ENCODE results near the gene PPP2R5C. TPM values are rescaled to one million over a fixed set of nuclear protein-coding genes. Genes with fewer than 3 reads are reported as not detected.

PPP2R5C gene
- total and polyA plus RNA-seq, 2 donors: 144 to 175 TPM

DNA sequence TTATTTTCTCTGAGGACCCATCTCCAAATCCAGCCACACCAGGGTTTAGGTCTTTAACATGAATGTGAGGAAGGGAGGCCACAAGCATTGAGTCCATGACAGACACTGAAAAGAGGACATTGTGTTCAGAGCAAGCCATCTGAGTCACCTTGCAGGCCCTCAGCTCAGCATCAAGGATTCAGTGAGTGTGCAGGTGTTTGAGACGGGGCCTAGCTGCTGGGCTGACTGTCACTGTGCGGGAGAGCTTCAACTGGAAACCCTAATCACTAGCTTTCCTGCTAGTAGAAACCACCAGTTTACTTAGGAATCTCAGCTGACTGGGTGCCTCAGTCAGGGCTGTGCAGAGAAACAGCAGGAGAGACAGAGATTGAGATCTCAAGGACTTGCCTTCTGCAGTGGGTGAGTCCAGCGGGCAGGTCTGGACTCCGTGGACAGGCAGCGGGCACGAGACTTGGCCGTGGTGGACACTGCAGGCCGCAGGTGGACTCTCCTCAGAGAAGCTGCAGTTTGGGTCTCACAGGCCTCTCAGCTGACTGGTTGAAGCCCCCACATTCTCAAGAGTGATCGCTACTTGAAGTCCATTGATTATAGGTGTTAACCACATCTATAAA, 116.8 kb downstream of the PPP2R5C start:
- Histone ChIP-seq H3K27ac (ENCODE audit: low read depth in 1 of 2, low read length in 1 of 2) (peak overlapping the region in 1 of 2 donors; percentile 83), H3K4me3 (ENCODE audit: low read length in 2 of 2) (no peak overlapping the region), H3K27me3 (ENCODE audit: control insufficient read depth in 2 of 2, insufficient read depth in 1 of 2, low read length in 1 of 2) (no peaks in the 10 kb centered on the region), H3K4me1 (ENCODE audit: control insufficient read depth in 2 of 2, insufficient read depth in 2 of 2, low read length in 2 of 2) (peaks cover 31 to 46% of the 10 kb centered on the region in 2 donors), H3K9me3 (ENCODE audit: control insufficient read depth in 2 of 2, insufficient read depth in 1 of 2, low read length in 1 of 2) (no peaks in the 10 kb centered on the region), H3K36me3 (ENCODE audit: control insufficient read depth in 2 of 2, insufficient read depth in 2 of 2, low read length in 1 of 2) (peaks cover 39 to 47% of the 10 kb centered on the region in 2 donors)
- 79% methylated on average over 9 of the region's 9 CpGs for WGBS
- peak in 3 of 9 donors; percentile 18 to 48 (median 19) for DNase-seq (ENCODE audit: low read depth in 6 of 9, low spot score in 9 of 9)

DNA sequence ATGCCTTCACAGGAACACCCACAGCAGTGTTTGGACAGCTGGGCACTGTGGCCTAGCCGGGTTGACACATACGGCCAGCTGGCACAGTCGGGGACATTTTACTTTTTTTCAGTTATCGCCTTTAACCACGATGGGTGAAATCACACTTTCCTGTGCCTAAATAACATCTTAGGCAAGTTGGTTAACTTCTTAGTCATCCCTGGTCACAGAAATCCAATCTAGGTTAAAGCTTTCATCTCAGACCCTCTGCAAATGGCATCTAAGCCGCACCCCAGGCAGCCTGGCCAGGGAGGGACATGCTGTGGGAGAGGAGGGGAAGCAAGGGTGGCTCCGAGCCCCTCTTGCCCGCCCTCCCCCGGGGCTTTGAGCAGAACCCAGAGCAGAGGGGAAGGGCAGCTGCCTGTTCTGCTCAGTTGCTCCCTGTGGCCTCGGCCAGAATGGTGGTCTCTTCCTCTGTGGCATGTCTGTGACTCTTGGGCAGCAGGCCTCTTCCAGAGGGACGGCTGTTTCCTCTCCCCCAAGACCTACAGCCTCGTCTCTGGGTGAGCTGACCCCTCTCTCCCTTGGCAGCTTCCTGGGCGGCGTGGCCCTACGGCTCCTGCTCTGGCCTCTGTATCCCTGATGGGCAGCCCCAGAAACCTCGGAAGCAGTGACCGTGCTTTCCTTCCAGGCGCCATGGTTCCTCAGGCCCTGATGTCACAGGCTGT, 117.5 kb downstream of the PPP2R5C start:
- H3K4me3 ChIP-seq (ENCODE audit: low read length in 2 of 2): no peak overlapping the region
- H3K27ac ChIP-seq (ENCODE audit: low read depth in 1 of 2, low read length in 1 of 2): peak overlapping the region in 1 of 2 donors; percentile 83
- DNase-seq (ENCODE audit: low read depth in 6 of 9, low spot score in 9 of 9): no peak
- peaks cover 46 to 54% of the 10 kb centered on the region in 2 donors for H3K36me3 ChIP-seq (ENCODE audit: control insufficient read depth in 2 of 2, insufficient read depth in 2 of 2, low read length in 1 of 2)
- no peaks in the 10 kb centered on the region for H3K9me3 ChIP-seq (ENCODE audit: control insufficient read depth in 2 of 2, insufficient read depth in 1 of 2, low read length in 1 of 2)
- no peaks in the 10 kb centered on the region for H3K27me3 ChIP-seq (ENCODE audit: control insufficient read depth in 2 of 2, insufficient read depth in 1 of 2, low read length in 1 of 2)
- peaks cover 31 to 46% of the 10 kb centered on the region in 2 donors for H3K4me1 ChIP-seq (ENCODE audit: control insufficient read depth in 2 of 2, insufficient read depth in 2 of 2, low read length in 2 of 2)
- 74% methylated on average over 18 of the region's 18 CpGs for WGBS

- peaks cover 54 to 61% of the 10 kb centered on the region in 2 donors for H3K36me3 ChIP-seq (ENCODE audit: control insufficient read depth in 2 of 2, insufficient read depth in 2 of 2, low read length in 1 of 2)
- H3K9me3 ChIP-seq (ENCODE audit: control insufficient read depth in 2 of 2, insufficient read depth in 1 of 2, low read length in 1 of 2): no peaks in the 10 kb centered on the region
- no peak overlapping the region for H3K4me3 ChIP-seq (ENCODE audit: low read length in 2 of 2)
- H3K27ac ChIP-seq (ENCODE audit: low read depth in 1 of 2, low read length in 1 of 2): peak overlapping the region in 1 of 2 donors; percentile 5
- WGBS: 98% methylated on average over 15 of the region's 15 CpGs
- H3K4me1 ChIP-seq (ENCODE audit: control insufficient read depth in 2 of 2, insufficient read depth in 2 of 2, low read length in 2 of 2): peaks cover 31 to 45% of the 10 kb centered on the region in 2 donors
- no peak for DNase-seq (ENCODE audit: low read depth in 6 of 9, low spot score in 9 of 9)
- no peaks in the 10 kb centered on the region for H3K27me3 ChIP-seq (ENCODE audit: control insufficient read depth in 2 of 2, insufficient read depth in 1 of 2, low read length in 1 of 2)
Observed at GRCh38 chr14:101879529-101880336, 118.2 kb downstream of the PPP2R5C start.

DNA sequence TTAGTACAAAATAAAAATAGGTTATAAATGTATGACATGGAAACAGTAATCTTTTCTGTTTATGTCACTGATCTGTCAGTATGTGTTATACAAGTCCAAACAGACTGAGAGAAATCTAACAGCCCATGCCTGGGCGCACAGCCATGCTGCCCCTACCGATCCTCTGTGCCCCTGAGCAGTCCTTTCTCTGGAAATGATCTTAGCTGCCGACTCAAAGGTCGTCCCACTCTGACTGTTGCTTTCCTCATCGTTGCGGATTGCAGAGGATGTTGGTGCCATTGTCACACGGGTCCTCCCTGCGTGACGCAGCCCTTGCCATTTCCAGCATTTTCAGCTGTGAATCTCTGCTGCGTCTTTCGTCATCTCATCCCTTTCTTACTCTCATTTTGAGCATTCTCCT, 119.9 kb downstream of the PPP2R5C start:
- peaks cover 6 to 8% of the 10 kb centered on the region in 2 donors for H3K9me3 ChIP-seq (ENCODE audit: control insufficient read depth in 2 of 2, insufficient read depth in 1 of 2, low read length in 1 of 2)
- 97% methylated on average over 11 of the region's 11 CpGs for WGBS
- no peaks in the 10 kb centered on the region for H3K27me3 ChIP-seq (ENCODE audit: control insufficient read depth in 2 of 2, insufficient read depth in 1 of 2, low read length in 1 of 2)
- H3K27ac ChIP-seq (ENCODE audit: low read depth in 1 of 2, low read length in 1 of 2): no peak overlapping the region
- DNase-seq (ENCODE audit: low read depth in 6 of 9, low spot score in 9 of 9): no peak
- peaks cover 65 to 74% of the 10 kb centered on the region in 2 donors for H3K36me3 ChIP-seq (ENCODE audit: control insufficient read depth in 2 of 2, insufficient read depth in 2 of 2, low read length in 1 of 2)
- no peak overlapping the region for H3K4me3 ChIP-seq (ENCODE audit: low read length in 2 of 2)
- peaks cover 20 to 32% of the 10 kb centered on the region in 2 donors for H3K4me1 ChIP-seq (ENCODE audit: control insufficient read depth in 2 of 2, insufficient read depth in 2 of 2, low read length in 2 of 2)

DNA sequence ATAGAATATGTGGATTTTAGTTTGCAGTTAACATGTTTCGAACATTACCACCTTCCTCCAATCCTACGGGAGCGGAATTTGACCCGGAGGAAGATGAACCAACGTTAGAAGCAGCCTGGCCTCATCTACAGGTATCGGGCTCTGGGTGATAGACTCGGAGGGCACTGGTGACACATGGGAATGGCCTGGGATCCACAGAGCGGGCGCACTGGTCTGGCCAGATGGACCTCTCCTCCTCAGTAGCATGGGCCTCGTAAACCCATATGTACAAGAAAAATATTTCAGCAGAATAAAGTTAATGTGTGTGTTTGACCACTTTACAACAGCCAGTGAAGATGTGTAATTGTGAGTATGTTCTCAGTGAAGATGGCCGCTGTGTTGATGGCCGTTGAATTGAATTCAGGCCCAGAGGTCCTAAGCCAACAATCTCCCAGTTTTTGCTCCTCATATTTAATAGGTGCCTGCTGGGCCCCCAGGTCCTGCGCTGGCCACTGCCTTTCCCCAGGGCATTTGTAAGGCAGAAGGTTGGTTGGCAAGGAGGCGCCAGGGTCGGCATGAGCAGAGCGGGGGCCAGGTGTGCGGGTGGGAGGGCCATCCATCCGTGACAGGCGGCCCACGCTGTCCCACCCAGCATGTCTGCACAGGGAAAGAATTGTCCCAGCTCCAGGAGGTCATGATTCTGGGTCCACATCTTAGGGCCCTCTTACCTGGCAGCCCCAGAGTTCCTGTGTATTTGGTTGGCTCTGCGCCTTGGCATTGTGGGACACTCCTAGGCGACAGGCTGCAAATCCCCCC, 120.8 kb downstream of the PPP2R5C start:
- WGBS: 98% methylated on average over 22 of the region's 22 CpGs

GRCh38 chr14:101884089-101884933, 122.8 kb downstream of the PPP2R5C start:
- Histone ChIP-seq H3K4me3 (ENCODE audit: low read length in 2 of 2) (no peak overlapping the region), H3K36me3 (ENCODE audit: control insufficient read depth in 2 of 2, insufficient read depth in 2 of 2, low read length in 1 of 2) (peaks cover 78 to 85% of the 10 kb centered on the region in 2 donors), H3K27ac (ENCODE audit: low read depth in 1 of 2, low read length in 1 of 2) (no peak overlapping the region), H3K4me1 (ENCODE audit: control insufficient read depth in 2 of 2, insufficient read depth in 2 of 2, low read length in 2 of 2) (peaks cover 0 to 4% of the 10 kb centered on the region in 2 donors), H3K9me3 (ENCODE audit: control insufficient read depth in 2 of 2, insufficient read depth in 1 of 2, low read length in 1 of 2) (peaks cover 6 to 8% of the 10 kb centered on the region in 2 donors), H3K27me3 (ENCODE audit: control insufficient read depth in 2 of 2, insufficient read depth in 1 of 2, low read length in 1 of 2) (no peaks in the 10 kb centered on the region)
- no peak for DNase-seq (ENCODE audit: low read depth in 6 of 9, low spot score in 9 of 9)
- 98% methylated on average over 17 of the region's 17 CpGs for WGBS

More for the DNA sequence above, 120.8 kb downstream of the PPP2R5C start:
- H3K4me3 ChIP-seq (ENCODE audit: low read length in 2 of 2): no peak overlapping the region
- H3K27ac ChIP-seq (ENCODE audit: low read depth in 1 of 2, low read length in 1 of 2): no peak overlapping the region
- DNase-seq (ENCODE audit: low read depth in 6 of 9, low spot score in 9 of 9): no peak
- peaks cover 6 to 8% of the 10 kb centered on the region in 2 donors for H3K9me3 ChIP-seq (ENCODE audit: control insufficient read depth in 2 of 2, insufficient read depth in 1 of 2, low read length in 1 of 2)
- peaks cover 14 to 23% of the 10 kb centered on the region in 2 donors for H3K4me1 ChIP-seq (ENCODE audit: control insufficient read depth in 2 of 2, insufficient read depth in 2 of 2, low read length in 2 of 2)
- H3K36me3 ChIP-seq (ENCODE audit: control insufficient read depth in 2 of 2, insufficient read depth in 2 of 2, low read length in 1 of 2): peaks cover 74 to 82% of the 10 kb centered on the region in 2 donors
- H3K27me3 ChIP-seq (ENCODE audit: control insufficient read depth in 2 of 2, insufficient read depth in 1 of 2, low read length in 1 of 2): no peaks in the 10 kb centered on the region

DNA sequence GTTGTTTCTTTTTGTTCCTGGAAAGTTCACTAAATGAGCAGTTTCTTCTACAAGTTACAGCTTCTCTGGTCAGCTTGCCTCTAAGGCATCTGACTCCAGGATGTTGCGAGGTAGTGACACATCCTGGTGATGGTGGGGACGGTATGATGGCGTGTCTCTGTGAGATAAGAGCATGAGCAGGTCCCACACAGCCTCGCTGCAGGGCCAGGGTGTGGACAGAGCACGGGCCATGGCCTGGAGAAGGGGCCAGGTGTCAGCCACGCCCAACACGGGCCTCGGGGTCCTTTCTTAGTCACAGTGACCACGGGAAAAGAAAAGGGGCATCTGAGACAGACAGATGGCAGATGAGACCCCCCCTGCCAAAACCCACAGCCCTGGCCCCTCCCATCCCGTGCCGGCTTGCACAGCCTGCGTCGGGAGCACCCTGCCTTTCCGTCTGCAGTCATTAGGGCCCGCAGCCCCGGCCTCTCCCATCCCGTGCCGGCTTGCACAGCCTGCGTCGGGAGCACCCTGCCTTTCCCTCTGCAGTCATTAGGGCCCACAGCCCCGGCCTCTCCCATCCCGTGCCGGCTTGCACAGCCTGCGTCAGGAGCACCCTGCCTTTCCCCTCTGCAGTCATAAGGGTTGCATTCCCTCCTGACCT, 123.5 kb downstream of the PPP2R5C start:
- 97% methylated on average over 24 of the region's 24 CpGs for WGBS
- peaks cover 80 to 81% of the 10 kb centered on the region in 2 donors for H3K36me3 ChIP-seq (ENCODE audit: control insufficient read depth in 2 of 2, insufficient read depth in 2 of 2, low read length in 1 of 2)
- peaks cover 6 to 8% of the 10 kb centered on the region in 2 donors for H3K9me3 ChIP-seq (ENCODE audit: control insufficient read depth in 2 of 2, insufficient read depth in 1 of 2, low read length in 1 of 2)
- no peaks in the 10 kb centered on the region for H3K4me1 ChIP-seq (ENCODE audit: control insufficient read depth in 2 of 2, insufficient read depth in 2 of 2, low read length in 2 of 2)
- no peak overlapping the region for H3K27ac ChIP-seq (ENCODE audit: low read depth in 1 of 2, low read length in 1 of 2)
- no peak overlapping the region for H3K4me3 ChIP-seq (ENCODE audit: low read length in 2 of 2)
- no peaks in the 10 kb centered on the region for H3K27me3 ChIP-seq (ENCODE audit: control insufficient read depth in 2 of 2, insufficient read depth in 1 of 2, low read length in 1 of 2)
- no peak for DNase-seq (ENCODE audit: low read depth in 6 of 9, low spot score in 9 of 9)
